ENCODE results near the gene TGM5.
"Not testable (repeated sequence)": the region's sequence is repeated elsewhere in the genome, so short reads cannot be mapped to it uniquely, and the experiment has no call there.

TGM5 gene

DNA sequence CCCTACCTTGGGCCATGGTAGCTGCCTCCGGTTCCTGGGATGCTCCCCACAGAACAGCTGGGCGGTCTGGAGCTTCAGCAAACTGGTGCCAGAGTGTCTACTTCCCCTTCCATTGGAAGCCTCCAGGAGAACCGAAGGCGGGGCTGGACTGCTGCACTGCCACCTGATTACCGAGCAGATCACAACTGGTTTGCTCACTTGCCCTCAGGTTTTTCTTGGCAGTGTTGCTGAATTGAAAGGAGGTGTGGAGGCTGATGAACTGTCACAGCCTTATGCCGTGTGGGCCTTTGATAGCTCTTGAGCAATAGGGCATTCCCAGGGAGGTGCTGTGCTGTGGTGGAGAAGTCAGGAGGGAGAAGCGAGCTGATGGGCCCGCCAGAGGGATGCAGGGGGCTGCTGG is at the start of gene TGM5:
Gene TGM5 (minus strand): TSS at position 95 of the 400 bp plus-strand sequence. CDS start 79 bp downstream, at position 16.
- in situ Hi-C loops (cut with HindIII; ENCODE audit: low pct_ligation_motif_present, low pct_unique_long_range_greater_than_20kb, low sequenced_read_pairs): no loop called here
- no peak for DNase-seq

DNA sequence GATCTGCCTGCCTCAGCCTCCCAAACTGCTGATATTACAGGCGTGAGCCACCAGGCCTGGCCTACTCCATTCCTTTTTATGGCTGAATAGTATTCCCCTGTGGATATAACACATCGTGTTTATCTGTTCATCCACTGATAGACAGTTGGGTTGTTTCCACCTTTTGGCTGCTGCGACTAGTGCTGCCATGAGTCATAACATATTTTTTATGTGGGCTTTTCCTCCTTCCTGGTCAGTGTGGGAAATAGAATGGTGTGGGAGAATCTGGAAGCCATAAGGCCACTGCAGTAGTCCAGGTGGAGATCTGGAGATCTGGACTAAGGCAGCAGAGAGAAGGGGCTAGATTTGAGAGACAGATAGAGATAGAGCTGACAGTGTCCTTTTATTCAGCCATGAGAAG is 47.4 kb upstream of the TGM5 start:
- DNase-seq: no peak
- in situ Hi-C loops (cut with HindIII; ENCODE audit: low pct_ligation_motif_present, low pct_unique_long_range_greater_than_20kb, low sequenced_read_pairs): no loop called here

- DNase-seq: no peak
- in situ Hi-C loops (cut with HindIII; ENCODE audit: low pct_ligation_motif_present, low pct_unique_long_range_greater_than_20kb, low sequenced_read_pairs): no loop called here
Measured at GRCh38 chr15:43312378-43312777, 45.6 kb upstream of the TGM5 start.

GRCh38 chr15:43302205-43302817 is 35.6 kb upstream of the TGM5 start, which contains the start of gene TGM7:
TSS of gene TGM7 (minus strand) at chr15:43302255.
- no peak for DNase-seq
- in situ Hi-C loops (cut with HindIII; ENCODE audit: low pct_ligation_motif_present, low pct_unique_long_range_greater_than_20kb, low sequenced_read_pairs): no loop called here

- DNase-seq: no peak
- in situ Hi-C loops (cut with HindIII; ENCODE audit: low pct_ligation_motif_present, low pct_unique_long_range_greater_than_20kb, low sequenced_read_pairs): no loop called here
Measured at GRCh38 chr15:43299884-43300283, 33.2 kb upstream of the TGM5 start.

DNA sequence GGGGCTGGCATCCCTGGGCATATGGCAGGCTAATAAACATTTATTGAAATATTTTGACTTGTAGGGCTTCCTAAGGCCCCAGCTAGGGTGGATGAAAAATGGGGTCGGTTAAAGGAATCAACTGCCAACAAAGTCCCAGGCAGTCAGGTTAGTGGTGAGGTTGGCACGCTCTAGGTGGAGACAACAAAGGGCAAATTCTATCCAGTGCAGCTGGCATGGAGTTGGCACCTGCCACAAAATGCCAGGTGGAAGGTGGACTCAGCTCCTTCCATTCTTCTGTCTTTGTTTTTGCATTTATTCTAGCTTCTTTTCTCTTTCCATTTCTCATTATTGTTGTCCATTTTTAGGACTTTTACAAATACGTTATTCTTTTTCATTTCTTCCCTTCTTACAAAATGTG is 32.7 kb upstream of the TGM5 start:
- DNase-seq: no peak
- in situ Hi-C loops (cut with HindIII; ENCODE audit: low pct_ligation_motif_present, low pct_unique_long_range_greater_than_20kb, low sequenced_read_pairs): no loop called here

DNA sequence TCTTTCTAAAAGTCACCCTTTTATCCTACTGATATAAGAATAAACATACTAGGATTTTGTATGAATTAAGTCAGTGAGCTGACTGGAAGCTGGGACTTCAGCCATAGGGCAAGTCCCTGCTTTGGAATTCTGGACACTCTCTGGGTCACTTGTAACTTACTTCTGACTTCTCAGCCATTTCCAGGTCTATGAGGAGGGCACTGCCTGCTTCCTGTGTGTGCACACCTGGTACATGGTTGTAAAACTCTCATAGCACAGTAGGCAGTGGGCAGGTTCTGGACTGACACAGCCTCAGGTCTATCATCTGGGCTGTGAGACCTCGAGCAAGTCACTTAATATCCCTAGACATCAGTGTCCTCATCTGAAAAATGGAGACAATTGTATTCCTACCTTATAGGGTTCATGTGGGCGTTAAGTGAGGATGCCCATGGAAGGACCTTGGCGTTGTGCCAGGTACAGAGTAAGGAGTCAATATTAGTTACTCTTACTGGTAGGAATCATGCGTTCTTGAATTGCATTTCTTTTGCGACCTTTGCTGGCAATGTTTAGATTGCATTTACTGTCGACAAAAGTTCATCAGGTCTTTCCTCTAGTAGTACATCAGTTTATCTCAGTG is 27.5 kb upstream of the TGM5 start:
- DNase-seq: no peak
- in situ Hi-C loops (cut with HindIII; ENCODE audit: low pct_ligation_motif_present, low pct_unique_long_range_greater_than_20kb, low sequenced_read_pairs): no loop called here

DNA sequence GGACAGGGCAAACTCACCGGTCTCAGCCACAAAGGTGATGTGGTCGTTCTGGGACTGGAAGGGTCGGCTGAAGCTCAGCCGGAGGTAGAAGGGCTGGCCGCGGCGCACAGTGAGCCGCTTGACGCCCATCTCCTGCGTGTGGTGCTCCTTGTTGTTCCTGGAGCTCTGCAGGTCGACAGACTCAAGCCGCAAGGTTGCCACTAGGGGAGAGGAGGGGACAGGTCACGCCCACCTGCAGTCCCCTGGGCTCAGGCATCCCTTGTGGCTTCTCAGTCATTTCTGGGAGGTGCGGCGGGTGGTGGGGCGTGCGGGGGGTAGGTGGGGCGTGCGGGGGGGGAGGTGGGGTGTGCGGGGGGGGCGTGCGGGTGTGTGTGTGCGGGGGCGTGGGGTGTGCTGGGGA is 26.7 kb upstream of the TGM5 start:
- no peak for DNase-seq
- in situ Hi-C loops (cut with HindIII; ENCODE audit: low pct_ligation_motif_present, low pct_unique_long_range_greater_than_20kb, low sequenced_read_pairs): no loop called here

DNA sequence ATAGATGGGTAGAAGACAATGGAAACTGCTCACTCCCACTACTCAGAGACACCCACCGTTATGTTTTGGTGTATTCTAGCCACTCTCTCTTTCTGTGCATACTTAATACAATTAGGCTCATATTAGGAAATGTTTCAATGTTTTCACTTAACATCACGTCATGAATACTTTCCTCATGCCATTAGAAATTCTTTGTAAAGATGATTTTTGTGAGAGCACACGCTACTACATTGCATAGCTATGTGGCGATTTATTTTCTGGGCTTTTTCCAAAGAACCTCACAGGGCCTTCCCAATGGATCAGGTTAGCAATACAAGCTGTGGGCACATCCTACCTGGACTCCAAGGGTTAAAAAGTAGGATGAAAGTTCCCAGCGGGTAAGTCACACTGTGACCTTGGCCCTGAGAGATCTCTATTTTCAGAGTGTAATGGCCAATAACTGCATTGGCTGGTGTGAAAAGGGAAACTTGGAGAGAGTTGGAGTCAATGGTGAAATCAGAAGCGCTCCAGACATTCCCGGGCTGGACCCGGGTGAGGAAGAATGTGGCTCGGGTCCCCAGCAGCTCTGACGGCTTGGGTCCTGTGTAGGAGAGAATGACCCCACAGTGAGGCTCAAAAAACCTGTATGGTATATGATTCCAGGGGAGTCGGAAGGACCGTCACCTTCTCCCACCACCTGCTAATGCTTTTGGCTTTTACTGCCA is 25.8 kb upstream of the TGM5 start:
- no peak for DNase-seq
- in situ Hi-C loops (cut with HindIII; ENCODE audit: low pct_ligation_motif_present, low pct_unique_long_range_greater_than_20kb, low sequenced_read_pairs): no loop called here

GRCh38 chr15:43289656-43290055 is 22.9 kb upstream of the TGM5 start:
- DNase-seq; in situ Hi-C loops (cut with HindIII; ENCODE audit: low pct_ligation_motif_present, low pct_unique_long_range_greater_than_20kb, low sequenced_read_pairs): not testable (repeated sequence)

DNA sequence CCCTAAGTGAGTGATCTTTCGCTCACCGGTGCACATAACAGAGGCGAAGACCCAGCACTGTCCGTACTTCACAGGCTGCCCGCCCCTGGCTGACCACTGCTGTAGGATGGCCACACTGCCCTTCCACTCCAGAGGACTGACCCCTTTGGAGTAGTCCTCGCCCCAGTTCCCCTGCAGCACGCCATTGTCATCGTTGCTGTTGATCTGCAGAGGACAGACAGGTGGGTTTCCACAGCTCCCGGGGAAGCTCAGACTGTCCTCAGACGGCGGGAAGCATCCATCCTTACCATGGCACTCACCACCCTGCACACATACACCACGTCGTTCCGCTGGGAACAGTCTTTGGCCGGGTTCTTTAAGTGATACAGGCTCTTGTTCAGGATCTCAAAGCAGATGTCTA is 20.5 kb upstream of the TGM5 start:
- in situ Hi-C loops (cut with HindIII; ENCODE audit: low pct_ligation_motif_present, low pct_unique_long_range_greater_than_20kb, low sequenced_read_pairs): no loop called here
- DNase-seq: no peak

GRCh38 chr15:43286074-43286473 is 19.3 kb upstream of the TGM5 start:
- DNase-seq: no peak
- in situ Hi-C loops (cut with HindIII; ENCODE audit: low pct_ligation_motif_present, low pct_unique_long_range_greater_than_20kb, low sequenced_read_pairs): no loop called here

DNA sequence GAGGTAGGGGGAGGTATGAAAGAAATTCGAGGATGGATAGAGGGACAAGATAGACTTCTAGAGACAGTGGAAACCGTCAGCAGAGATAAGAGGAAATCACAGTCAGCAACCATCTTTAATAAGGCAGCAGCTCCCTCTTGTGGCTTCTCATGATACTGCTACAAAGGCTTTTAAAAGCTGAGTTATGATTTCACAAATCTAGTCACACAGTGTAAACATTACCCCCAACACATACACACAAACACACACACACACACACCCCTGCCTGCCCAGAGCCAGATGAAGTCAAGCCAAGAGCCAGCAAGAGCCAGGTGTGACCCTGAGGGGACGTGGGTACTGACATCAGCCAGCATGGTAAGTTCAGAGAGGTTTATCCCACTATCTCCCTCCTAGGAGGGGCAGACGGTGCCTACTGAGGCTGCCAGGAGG is 18.9 kb upstream of the TGM5 start:
- peak; percentile 55 for DNase-seq
- in situ Hi-C loops (cut with HindIII; ENCODE audit: low pct_ligation_motif_present, low pct_unique_long_range_greater_than_20kb, low sequenced_read_pairs): no loop called here

GRCh38 chr15:43283526-43283925 is 16.8 kb upstream of the TGM5 start:
- in situ Hi-C loops (cut with HindIII; ENCODE audit: low pct_ligation_motif_present, low pct_unique_long_range_greater_than_20kb, low sequenced_read_pairs): no loop called here
- no peak for DNase-seq

- in situ Hi-C loops (cut with HindIII; ENCODE audit: low pct_ligation_motif_present, low pct_unique_long_range_greater_than_20kb, low sequenced_read_pairs): no loop called here
Measured at GRCh38 chr15:43281926-43282602, 15.3 kb upstream of the TGM5 start.

GRCh38 chr15:43280996-43281395 is 14.3 kb upstream of the TGM5 start:
- in situ Hi-C loops (cut with HindIII; ENCODE audit: low pct_ligation_motif_present, low pct_unique_long_range_greater_than_20kb, low sequenced_read_pairs): no loop called here
- DNase-seq: no peak

More at GRCh38 chr15:43281926-43282602, 15.3 kb upstream of the TGM5 start:
- DNase-seq: no peak

- no peak for DNase-seq
- in situ Hi-C loops (cut with HindIII; ENCODE audit: low pct_ligation_motif_present, low pct_unique_long_range_greater_than_20kb, low sequenced_read_pairs): no loop called here
Measured at GRCh38 chr15:43279496-43279895, 12.8 kb upstream of the TGM5 start.

GRCh38 chr15:43278869-43279268 is 12.1 kb upstream of the TGM5 start:
- in situ Hi-C loops (cut with HindIII; ENCODE audit: low pct_ligation_motif_present, low pct_unique_long_range_greater_than_20kb, low sequenced_read_pairs): no loop called here
- DNase-seq: no peak

- in situ Hi-C loops (cut with HindIII; ENCODE audit: low pct_ligation_motif_present, low pct_unique_long_range_greater_than_20kb, low sequenced_read_pairs): no loop called here
- no peak for DNase-seq
Measured at GRCh38 chr15:43277901-43278300, 11.2 kb upstream of the TGM5 start.
